Adipocyte (in vitro differentiated cells): ENCODE measurements around the gene TNFRSF13B.
A peak's percentile ranks its signal among the peaks of the same experiment; 100 is the strongest.
"Not testable (repeated sequence)": the region's sequence is repeated elsewhere in the genome, so short reads cannot be mapped to it uniquely, and the experiment has no call there.

Experiments
- DNase-seq: peaks from one replicate; pipeline ENCODE4 v3.0.0-alpha.2; 2015; ENCODE audit warnings: low read depth
- H3K27me3 ChIP-seq: replicated peaks from 2 replicates; pipeline ENCODE4 v1.7.0; 2013; ENCODE audit warnings: mild to moderate bottlenecking, low read length, moderate library complexity; ENCODE audit not compliant: control insufficient read depth, insufficient read depth
- H3K36me3 ChIP-seq: 2 replicates; pipeline ENCODE4 v1.7.0; 2013; ENCODE audit warnings: low read length, mild to moderate bottlenecking, moderate library complexity; ENCODE audit not compliant: control insufficient read depth, insufficient read depth, severe bottlenecking
- H3K4me1 ChIP-seq: 2 replicates; pipeline ENCODE4 v1.7.0; 2013; ENCODE audit warnings: mild to moderate bottlenecking, low read length, moderate library complexity; ENCODE audit not compliant: control insufficient read depth, insufficient read depth
- H3K4me3 ChIP-seq: 2 replicates; pipeline ENCODE4 v1.7.0; 2013; ENCODE audit warnings: mild to moderate bottlenecking, low read length, moderate library complexity
- H3K9ac ChIP-seq: 2 replicates; pipeline ENCODE4 v1.7.0; 2013; ENCODE audit warnings: mild to moderate bottlenecking, low read length, moderate library complexity
- H3K9me3 ChIP-seq: 2 replicates; pipeline ENCODE4 v1.7.0; 2013; ENCODE audit warnings: mild to moderate bottlenecking, low read length, moderate library complexity; ENCODE audit not compliant: control insufficient read depth

TNFRSF13B gene

DNA sequence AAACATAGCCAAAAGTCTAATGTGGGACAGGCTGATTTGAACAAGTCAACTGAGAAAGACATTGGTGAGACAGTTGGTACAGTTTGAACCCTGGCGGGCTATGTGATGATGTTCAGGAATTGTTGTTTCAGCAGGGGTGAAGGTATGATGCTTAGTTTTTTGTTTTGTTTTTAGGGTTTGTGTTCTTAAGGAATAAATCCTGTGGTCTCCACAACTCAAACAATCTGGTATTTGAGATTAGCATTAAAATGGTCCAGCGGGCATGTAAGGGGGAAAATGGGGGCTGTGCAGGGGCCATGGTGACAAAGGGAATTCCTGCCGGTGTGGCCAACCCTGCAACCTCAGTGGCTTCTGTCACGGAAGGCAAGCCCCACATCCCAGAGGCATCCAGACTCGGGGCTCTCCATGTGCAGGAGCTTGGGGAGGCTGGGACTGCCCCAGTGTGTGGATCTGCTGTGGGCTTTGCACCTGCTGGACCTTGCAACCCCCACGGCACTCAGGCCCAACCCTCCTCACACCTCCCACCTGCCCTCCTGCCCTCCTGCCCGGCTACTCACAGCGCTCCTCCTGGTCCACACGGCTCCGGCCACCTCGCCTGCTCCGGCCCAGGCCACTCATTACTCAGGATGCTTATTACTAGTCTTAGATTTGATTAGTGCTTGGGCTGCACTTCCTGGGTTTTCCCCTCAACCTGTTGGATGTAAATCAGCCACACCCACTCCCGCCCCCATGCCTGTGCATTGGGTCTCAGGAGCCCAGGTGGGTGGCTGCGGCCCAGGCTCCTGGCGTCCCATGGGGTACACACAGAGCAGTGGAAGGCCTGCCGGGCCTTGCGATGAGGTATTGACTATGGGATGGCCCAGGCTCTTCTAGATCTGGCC is at the start of gene TNFRSF13B:
Gene TNFRSF13B (minus strand): TSS at position 661 of the 881 bp plus-strand sequence. CDS start 43 bp downstream, at position 618.
- no peak within 1 kb of the TSS for H3K4me3 ChIP-seq

DNA sequence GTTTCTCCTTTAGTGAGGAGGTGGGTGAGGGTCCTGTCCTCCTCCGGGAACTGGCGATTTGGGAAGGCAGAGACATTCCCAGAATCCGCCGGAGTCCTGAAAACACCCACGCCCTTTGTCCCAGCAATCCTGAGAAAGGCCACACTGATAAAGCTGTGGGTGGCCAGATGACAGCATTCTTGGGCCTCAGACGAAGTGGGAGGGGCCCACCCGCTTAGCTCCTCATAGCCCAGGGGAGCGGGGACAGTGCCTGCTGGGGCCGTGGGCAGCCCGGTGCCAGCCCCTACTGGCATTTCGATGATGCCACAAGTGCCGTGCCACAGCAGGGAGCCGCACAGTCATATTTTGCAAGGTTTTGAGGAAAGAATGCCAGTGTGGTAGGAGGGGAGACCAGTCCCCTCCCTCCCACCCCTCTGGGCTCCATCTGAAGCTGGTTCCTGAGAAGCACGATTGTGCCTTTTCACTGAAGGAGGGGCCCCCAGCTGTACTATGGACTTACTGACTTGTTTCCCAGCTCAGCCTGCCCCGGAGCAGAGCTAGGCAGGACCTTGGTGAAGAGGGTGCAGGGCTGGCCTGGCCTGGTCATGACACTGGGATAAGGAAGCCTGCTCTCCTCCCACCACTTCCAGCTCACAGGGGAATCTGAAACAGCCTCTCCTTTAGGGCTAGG is 49.4 kb upstream of the TNFRSF13B start:
- H3K9ac ChIP-seq: peak overlapping the region; percentile 10
- peaks cover 3% of the 10 kb centered on the region for H3K27me3 ChIP-seq
- H3K4me3 ChIP-seq: peak overlapping the region; percentile 38
- peak; percentile 37 for DNase-seq
- H3K4me1 ChIP-seq: peaks cover 13% of the 10 kb centered on the region
- no peaks in the 10 kb centered on the region for H3K36me3 ChIP-seq
- peaks cover 2% of the 10 kb centered on the region for H3K9me3 ChIP-seq

More for the DNA sequence above, at the start of gene TNFRSF13B:
- no peaks in the 10 kb centered on the region for H3K36me3 ChIP-seq
- peaks cover 4% of the 10 kb centered on the region for H3K9me3 ChIP-seq
- H3K27me3 ChIP-seq: peaks cover 33% of the 10 kb centered on the region
- DNase-seq: no peak
- H3K4me1 ChIP-seq: no peaks in the 10 kb centered on the region
- H3K9ac ChIP-seq: no peak within 1 kb of the TSS

DNA sequence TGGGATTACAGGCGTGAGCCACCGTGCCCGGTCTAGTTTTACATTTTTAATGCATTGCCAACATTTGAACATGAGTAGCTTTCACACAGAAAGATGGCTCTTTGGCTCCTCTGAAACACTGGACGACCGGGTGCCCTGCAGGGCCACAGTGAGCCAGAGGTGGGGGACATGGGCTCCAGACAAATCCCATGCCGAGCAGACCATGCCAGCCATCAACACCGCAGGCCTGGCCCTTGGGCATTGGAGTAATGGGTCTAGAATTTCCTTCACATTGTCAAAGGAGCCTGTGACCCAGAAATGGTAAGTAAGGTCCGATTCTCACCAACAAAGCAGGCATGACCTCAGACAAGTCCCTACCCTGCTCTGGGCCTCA is 48.9 kb upstream of the TNFRSF13B start:
- peaks cover 13% of the 10 kb centered on the region for H3K4me1 ChIP-seq
- H3K27me3 ChIP-seq: peaks cover 3% of the 10 kb centered on the region
- H3K4me3 ChIP-seq: peak overlapping the region; percentile 38
- peak overlapping the region; percentile 10 for H3K9ac ChIP-seq
- peaks cover 2% of the 10 kb centered on the region for H3K9me3 ChIP-seq
- no peaks in the 10 kb centered on the region for H3K36me3 ChIP-seq
- DNase-seq: no peak

DNA sequence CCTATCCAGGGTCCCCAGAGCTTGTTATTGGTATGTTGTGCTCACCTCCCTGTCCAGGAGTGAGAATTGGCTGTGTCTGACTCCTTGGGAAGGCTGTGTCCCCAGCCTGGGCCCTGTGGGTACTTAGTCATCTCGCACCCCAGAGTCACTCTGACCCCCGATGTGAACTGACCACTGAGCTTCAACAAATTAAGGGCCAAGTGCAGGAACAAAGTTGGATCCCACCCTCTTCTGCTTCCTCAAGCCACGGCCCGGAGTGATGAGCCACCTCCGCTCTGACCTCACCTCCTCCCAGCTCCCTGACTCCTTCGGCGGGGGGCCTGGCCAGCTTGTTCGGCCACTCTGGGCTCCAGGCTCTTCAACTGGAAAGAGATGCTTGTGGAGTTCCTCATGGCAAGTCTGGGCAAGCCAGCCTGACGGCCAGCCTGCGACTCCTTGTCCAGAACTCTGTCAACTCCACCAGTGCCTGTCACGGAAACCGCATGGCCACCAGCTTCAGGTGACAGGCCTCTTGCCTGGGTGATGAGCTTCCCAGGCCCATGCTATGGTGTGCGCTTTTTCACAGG is 48.1 kb upstream of the TNFRSF13B start:
- Histone ChIP-seq H3K9me3 (peaks cover 2% of the 10 kb centered on the region), H3K9ac (no peak overlapping the region), H3K4me1 (peaks cover 13% of the 10 kb centered on the region), H3K27me3 (peaks cover 2% of the 10 kb centered on the region), H3K36me3 (no peaks in the 10 kb centered on the region), H3K4me3 (no peak overlapping the region)
- DNase-seq: no peak

DNA sequence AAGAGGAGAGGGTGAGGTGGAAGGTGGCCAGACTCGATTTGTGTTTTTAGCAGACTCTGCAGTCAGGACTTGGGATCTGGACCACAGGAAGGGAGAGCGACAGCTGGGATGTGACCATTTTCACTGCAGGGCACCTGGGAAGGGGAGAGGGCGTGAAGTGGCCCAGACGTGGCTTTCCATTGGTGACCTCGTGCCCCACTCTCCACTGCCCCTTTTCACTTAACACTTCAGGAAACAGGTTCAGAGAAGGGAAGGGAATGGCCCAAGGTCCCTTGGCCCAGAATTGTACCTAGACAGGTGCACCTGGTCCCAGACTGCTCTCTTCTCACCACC is 47.5 kb upstream of the TNFRSF13B start:
- Histone ChIP-seq H3K9ac (no peak overlapping the region), H3K9me3 (peaks cover 2% of the 10 kb centered on the region), H3K36me3 (no peaks in the 10 kb centered on the region), H3K4me3 (no peak overlapping the region), H3K27me3 (no peaks in the 10 kb centered on the region), H3K4me1 (peaks cover 13% of the 10 kb centered on the region)
- no peak for DNase-seq

DNA sequence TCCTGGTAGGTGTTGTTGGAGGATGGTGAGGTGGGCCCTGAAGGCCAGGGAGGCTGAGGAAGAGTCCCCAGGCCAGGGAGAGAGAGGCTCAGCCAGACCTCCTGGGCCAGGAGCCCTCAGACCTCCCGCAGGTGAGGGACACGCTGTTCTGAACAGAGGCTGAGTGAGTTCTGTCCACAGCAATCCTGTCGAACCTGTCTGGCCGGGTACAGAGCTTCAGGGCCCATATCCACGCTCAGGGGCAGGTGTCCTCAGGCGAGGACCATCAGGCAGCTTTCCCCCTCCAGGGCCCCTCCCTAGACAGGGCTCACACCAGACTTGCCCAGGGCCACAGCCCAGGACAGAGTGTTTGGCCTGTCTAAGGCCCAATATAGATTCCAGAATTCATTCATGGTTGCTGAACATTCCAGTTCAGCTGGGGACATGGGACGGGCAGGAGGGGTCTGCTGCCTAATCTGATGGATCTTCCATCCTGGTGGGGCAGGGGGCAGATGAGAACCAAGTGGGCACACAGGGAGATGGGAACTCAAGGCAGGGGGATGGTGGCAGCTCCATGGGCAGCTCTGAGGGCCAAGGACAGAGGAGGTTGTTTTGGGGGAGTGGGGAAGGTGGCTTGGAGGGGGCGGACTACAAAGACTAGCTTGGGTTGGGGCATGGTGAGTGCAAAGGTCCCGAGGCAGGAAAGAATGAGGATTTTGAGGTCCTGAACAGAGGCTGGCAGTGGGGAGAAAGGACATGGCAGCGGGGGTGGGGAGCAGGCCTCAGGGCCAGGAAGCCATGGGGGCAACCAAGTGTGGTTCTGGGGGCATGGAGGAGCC is 46.9 kb upstream of the TNFRSF13B start:
- H3K36me3 ChIP-seq: no peaks in the 10 kb centered on the region
- DNase-seq: no peak
- peaks cover 13% of the 10 kb centered on the region for H3K4me1 ChIP-seq
- no peak overlapping the region for H3K9ac ChIP-seq
- no peaks in the 10 kb centered on the region for H3K27me3 ChIP-seq
- peaks cover 2% of the 10 kb centered on the region for H3K9me3 ChIP-seq
- no peak overlapping the region for H3K4me3 ChIP-seq

DNA sequence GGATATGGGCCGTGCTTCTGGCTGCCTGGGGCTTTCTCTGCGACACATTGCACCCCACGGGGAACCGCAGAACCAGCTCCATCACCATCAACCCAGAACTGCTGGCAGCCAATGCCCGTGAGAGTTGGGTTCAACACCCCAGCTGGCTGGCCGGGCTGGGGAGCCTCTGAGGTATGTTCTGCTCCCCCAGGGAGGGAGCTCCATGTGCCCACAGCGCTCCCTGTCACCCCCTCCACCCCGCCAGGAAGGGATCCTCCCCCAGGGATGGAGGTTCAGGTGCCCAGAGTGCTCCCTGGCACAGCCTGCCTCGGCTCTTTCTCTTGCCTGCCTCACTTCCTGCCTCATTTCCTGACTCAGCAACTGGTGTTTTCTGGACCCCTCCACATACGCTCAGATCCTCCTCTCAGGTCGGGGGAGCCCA is 46.1 kb upstream of the TNFRSF13B start:
- H3K4me1 ChIP-seq: peaks cover 13% of the 10 kb centered on the region
- H3K36me3 ChIP-seq: no peaks in the 10 kb centered on the region
- peaks cover 2% of the 10 kb centered on the region for H3K9me3 ChIP-seq
- no peak for DNase-seq
- no peak overlapping the region for H3K9ac ChIP-seq
- no peak overlapping the region for H3K4me3 ChIP-seq
- H3K27me3 ChIP-seq: no peaks in the 10 kb centered on the region

DNA sequence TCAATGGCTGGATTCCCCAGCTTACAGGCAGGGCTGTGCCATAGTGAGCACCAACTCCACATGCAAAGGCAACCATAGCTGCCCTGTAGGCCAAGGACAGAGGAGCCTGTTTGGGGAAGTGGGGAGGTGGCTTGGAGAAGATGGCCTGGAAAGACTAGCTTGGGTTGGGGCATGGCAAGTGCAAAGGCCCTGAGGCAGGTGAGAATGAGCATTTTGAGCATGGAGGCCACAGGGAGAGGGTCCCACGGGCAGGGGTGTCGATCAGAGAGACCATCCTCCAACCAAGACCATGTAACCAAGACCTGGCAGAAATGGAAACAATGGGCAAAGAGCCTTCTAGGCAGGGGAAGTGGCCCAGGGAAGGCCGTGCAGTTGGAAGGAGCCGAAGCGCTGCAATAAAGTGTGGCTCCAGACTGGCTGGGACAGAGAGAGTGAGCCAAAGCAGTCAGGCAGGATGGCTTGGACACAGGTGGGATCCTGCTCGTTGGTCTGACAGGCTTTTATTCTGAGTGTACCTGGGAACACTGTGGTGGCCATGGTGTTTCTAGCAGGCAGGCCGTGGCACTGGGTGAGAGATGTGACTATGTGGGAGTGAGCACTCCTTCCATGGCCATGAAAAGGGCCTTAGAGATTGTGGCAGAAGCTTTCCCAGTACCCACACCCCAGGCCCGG is 45.6 kb upstream of the TNFRSF13B start:
- DNase-seq: no peak
- H3K9me3 ChIP-seq: peaks cover 2% of the 10 kb centered on the region
- no peaks in the 10 kb centered on the region for H3K27me3 ChIP-seq
- H3K9ac ChIP-seq: no peak overlapping the region
- no peak overlapping the region for H3K4me3 ChIP-seq
- peaks cover 13% of the 10 kb centered on the region for H3K4me1 ChIP-seq
- no peaks in the 10 kb centered on the region for H3K36me3 ChIP-seq

DNA sequence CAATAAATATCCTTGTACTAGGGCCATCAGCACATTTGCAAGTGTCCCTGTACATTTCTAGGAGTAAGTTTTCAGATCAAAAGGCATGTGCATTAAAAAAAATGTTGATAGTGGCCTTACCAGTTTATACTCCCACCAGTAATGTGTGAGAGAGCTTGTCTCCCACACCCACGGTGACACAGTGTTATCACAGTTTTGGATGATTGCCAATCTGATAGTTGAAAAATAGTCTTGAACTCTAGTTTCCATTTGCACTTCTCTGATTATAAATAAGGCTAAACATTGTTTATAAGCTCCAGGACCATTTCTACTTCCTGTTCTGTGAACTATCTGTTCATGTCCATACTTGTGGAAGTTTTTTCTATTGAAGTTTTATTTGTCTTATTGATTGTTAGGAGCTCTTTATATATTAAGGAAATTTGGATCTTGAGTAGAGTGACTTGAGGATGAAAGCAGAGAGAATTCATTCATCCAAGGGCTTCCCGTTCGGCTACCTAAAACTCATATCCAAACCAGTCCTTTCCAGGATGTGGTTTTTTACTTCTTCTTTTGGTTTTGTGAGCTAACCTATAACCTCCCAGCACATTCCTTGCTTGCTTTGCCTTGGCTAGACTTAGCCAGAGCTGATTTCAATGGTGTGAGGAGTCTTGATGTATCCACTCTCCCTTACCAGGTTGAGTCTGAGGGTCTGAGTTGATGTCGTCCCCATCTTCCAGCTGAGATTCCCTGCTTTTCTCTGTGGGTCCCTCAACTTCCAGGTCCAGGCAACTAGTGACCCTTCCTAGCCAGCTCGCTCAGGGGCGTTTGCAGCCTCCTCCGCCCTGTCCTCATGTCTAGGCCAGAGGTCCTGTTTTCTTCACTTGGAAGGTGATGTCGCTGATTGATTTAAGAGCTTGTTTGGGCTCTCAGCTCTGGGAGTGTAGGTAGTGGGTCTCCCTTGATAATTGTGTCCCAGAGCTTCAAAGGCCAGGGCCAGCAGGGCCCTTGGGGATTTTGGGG is 44.6 kb upstream of the TNFRSF13B start:
- H3K36me3 ChIP-seq, H3K9ac ChIP-seq, DNase-seq, H3K9me3 ChIP-seq, H3K4me1 ChIP-seq, H3K4me3 ChIP-seq, H3K27me3 ChIP-seq: not testable (repeated sequence)

DNA sequence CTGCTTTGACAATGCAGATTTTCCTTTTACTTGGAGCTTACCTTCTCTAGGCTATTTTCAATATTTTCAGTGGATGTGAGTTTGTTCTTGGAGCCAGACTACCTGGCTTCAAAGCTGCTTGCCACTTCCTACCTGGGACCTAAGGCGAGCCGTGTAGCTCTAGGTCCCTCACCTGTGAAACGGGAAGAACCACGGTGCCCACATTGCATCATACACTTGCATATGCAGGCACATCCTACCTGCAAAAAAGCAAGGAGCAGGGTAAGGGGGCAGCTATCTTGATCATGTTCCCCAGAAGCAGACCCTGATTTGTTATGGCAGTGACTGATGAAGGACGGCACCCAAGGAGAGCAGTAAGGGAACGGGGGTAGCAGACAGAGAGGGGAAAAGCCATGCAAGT is 43.3 kb upstream of the TNFRSF13B start:
- Histone ChIP-seq H3K9ac (no peak overlapping the region), H3K4me3 (no peak overlapping the region), H3K4me1 (no peaks in the 10 kb centered on the region), H3K27me3 (no peaks in the 10 kb centered on the region), H3K9me3 (peaks cover 2% of the 10 kb centered on the region), H3K36me3 (no peaks in the 10 kb centered on the region)
- no peak for DNase-seq
